ENCODE measurements around the gene CA12. TPM values are rescaled to one million over a fixed set of nuclear protein-coding genes. Genes with fewer than 3 reads are reported as not detected.

Gene CA12
- total RNA-seq, 4 donors from 2014 or later = 13.3 to 46.7 (median 17.5) TPM

DNA sequence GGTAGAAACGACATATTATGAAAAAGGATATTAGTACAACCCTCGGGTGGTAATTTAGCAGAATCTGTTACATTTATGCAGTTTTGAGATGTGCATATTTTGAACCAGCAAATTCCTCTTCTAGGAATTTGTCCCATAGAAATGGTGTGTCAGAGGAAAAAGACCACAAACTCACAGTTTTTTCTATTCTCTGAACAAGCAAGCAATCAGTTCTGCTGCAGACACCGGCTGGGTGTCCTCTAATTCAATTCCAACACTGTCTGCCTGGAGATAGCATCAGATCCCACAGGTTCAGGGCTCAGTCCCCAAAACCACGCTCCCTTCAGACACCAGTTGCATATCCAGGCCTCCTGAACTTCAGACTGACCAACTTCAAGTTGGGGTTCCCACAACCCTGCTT, 67.8 kb downstream of the CA12 start:
- H3K4me1 ChIP-seq = no peaks in the 10 kb centered on the region
- no peak overlapping the region for H3K4me3 ChIP-seq
- no peaks in the 10 kb centered on the region for H3K36me3 ChIP-seq
- no peaks in the 10 kb centered on the region for H3K9me3 ChIP-seq
- TF ChIP-seq EP300 (IDR thresholded peaks at IDR 0.05) (no peak), POLR2AphosphoS5 (IDR thresholded peaks at IDR 0.05) (no peak), POLR2A (IDR thresholded peaks at IDR 0.05) (no peak), CTCF (IDR thresholded peaks at IDR 0.05) (no peak)
- no peak overlapping the region for H3K27ac ChIP-seq
- 87 to 88% methylated on average over 4 of the region's 4 CpGs for WGBS, 2 donors (ENCODE audit: low coverage in 1 of 2)
- H3K27me3 ChIP-seq = no peaks in the 10 kb centered on the region
- no peak for ATAC-seq

GRCh38 chr15:63312286-63312685, 69.4 kb downstream of the CA12 start:
- H3K27me3 ChIP-seq = no peaks in the 10 kb centered on the region
- H3K4me1 ChIP-seq = no peaks in the 10 kb centered on the region
- H3K4me3 ChIP-seq = no peak overlapping the region
- ATAC-seq = no peak
- H3K36me3 ChIP-seq = peaks cover 0 to 1% of the 10 kb centered on the region in 2 donors
- WGBS, 2 donors (ENCODE audit: low coverage in 1 of 2) = 91% methylated on average over 1 of the region's 1 CpG
- H3K27ac ChIP-seq = no peak overlapping the region
- H3K9me3 ChIP-seq = no peaks in the 10 kb centered on the region
- no peak for TF ChIP-seq CTCF (IDR thresholded peaks at IDR 0.05)
- TF ChIP-seq EP300 (IDR thresholded peaks at IDR 0.05) = no peak
- no peak for TF ChIP-seq POLR2A (IDR thresholded peaks at IDR 0.05)
- TF ChIP-seq POLR2AphosphoS5 (IDR thresholded peaks at IDR 0.05) = no peak

DNA sequence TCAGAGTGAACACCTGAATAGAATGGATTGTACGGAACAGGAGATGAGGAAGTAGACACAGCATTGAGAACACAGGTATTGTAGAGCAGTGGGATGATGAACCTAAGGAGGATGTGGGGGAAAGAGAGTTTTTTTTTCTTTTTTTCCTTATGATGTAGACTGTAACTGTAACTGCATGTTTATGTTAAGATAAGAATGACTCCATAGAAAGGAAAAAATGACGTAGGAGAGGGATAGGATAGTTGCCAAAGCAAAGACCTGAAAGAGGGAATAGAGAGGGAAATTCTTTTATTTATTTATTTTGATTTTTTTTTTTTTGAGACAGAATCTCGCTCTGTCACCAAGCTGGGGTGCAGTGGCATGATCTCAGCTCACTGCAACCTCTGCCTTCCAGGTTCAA, 71.0 kb downstream of the CA12 start:
- no peak for ATAC-seq
- no peak overlapping the region for H3K4me3 ChIP-seq
- TF ChIP-seq POLR2AphosphoS5 (IDR thresholded peaks at IDR 0.05) = no peak
- TF ChIP-seq EP300 (IDR thresholded peaks at IDR 0.05) = no peak
- TF ChIP-seq CTCF (IDR thresholded peaks at IDR 0.05) = no peak
- no peak for TF ChIP-seq POLR2A (IDR thresholded peaks at IDR 0.05)

GRCh38 chr15:63308947-63309346, 72.7 kb downstream of the CA12 start:
- no peaks in the 10 kb centered on the region for H3K4me1 ChIP-seq
- peaks cover 0 to 34% of the 10 kb centered on the region in 2 donors for H3K36me3 ChIP-seq
- no peak overlapping the region for H3K4me3 ChIP-seq
- H3K27ac ChIP-seq = no peak overlapping the region
- no peaks in the 10 kb centered on the region for H3K9me3 ChIP-seq
- no peak for ATAC-seq
- WGBS, 2 donors (ENCODE audit: low coverage in 1 of 2) = 89% methylated on average over 2 of the region's 2 CpGs
- TF ChIP-seq EP300 (IDR thresholded peaks at IDR 0.05) = no peak
- TF ChIP-seq POLR2A (IDR thresholded peaks at IDR 0.05) = no peak
- TF ChIP-seq CTCF (IDR thresholded peaks at IDR 0.05) = no peak
- TF ChIP-seq POLR2AphosphoS5 (IDR thresholded peaks at IDR 0.05) = no peak
- H3K27me3 ChIP-seq = no peaks in the 10 kb centered on the region

More for the DNA sequence above, 71.0 kb downstream of the CA12 start:
- Histone ChIP-seq H3K27ac (no peak overlapping the region), H3K27me3 (no peaks in the 10 kb centered on the region), H3K4me1 (no peaks in the 10 kb centered on the region), H3K36me3 (peaks cover 0 to 18% of the 10 kb centered on the region in 2 donors), H3K9me3 (no peaks in the 10 kb centered on the region)
- WGBS, 2 donors (ENCODE audit: low coverage in 1 of 2) = 91 to 100% methylated on average over 3 of the region's 3 CpGs

DNA sequence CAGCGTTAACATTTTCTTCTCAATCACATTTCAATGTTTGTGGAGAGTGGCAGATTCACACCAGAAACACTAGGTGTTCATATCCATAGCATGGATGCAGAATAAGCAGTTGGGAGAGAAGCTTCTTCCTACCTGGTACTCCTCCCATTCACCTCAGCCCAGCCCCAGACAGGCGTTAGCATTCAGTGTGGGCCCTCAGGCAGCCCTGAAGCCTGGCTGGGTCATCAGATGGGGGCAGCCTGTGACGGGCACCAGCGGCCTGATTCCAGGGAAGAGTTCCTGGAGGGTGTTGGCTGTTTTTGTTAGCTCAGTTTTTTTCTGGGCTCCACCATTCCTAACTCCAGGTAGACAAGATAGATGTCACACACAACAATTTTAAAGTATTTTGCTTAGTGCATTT, 73.2 kb downstream of the CA12 start:
- ATAC-seq = no peak
- peaks cover 0 to 38% of the 10 kb centered on the region in 2 donors for H3K36me3 ChIP-seq

More for the DNA sequence above, 73.2 kb downstream of the CA12 start:
- TF ChIP-seq POLR2A (IDR thresholded peaks at IDR 0.05) (no peak), POLR2AphosphoS5 (IDR thresholded peaks at IDR 0.05) (no peak), EP300 (IDR thresholded peaks at IDR 0.05) (no peak), CTCF (IDR thresholded peaks at IDR 0.05) (no peak)
- Histone ChIP-seq H3K27me3 (no peaks in the 10 kb centered on the region), H3K4me3 (no peak overlapping the region), H3K4me1 (no peaks in the 10 kb centered on the region), H3K9me3 (no peaks in the 10 kb centered on the region), H3K27ac (no peak overlapping the region)
- 83 to 91% methylated on average over 1 of the region's 4 CpGs for WGBS, 2 donors (ENCODE audit: low coverage in 1 of 2)
